Stomach (tissue), 9 donors: ENCODE data around the gene WNT9A. TPM values are rescaled to one million over a fixed set of nuclear protein-coding genes. Genes with fewer than 3 reads are reported as not detected.
A peak's percentile ranks its signal among the peaks of the same experiment; 100 is the strongest.

Source experiments
- DNase-seq, 2 donors: peaks; one replicate each; pipeline versions ENCODE4 v3.0.0 to v3.0.0-alpha.2; 2013 to 2019
- H3K27ac ChIP-seq, 5 donors: fragments of 200-600 bp in 4 of 5; sonication (generic) in 4 of 5; one replicate each; pipeline ENCODE4 v1.5.1; 2013 to 2019; ENCODE audit warnings: mild to moderate bottlenecking in 1 of 5, moderate library complexity in 1 of 5
- H3K27me3 ChIP-seq, 3 donors: fragments of 200-600 bp; sonication (generic); one replicate each; pipeline ENCODE4 v1.5.1; 2017 to 2019; ENCODE audit warnings: mixed run types in 1 of 3
- H3K36me3 ChIP-seq, 4 donors: fragments of 200-600 bp; sonication (generic); 1 replicate in 3 of 4; 2 replicates in 1 of 4; pipeline ENCODE4 v1.5.1; 2016 to 2019
- H3K4me1 ChIP-seq, 4 donors: fragments of 200-600 bp; sonication (generic); one replicate each; pipeline ENCODE4 v1.5.1; 2016 to 2019
- H3K4me3 ChIP-seq, 4 donors: fragments of 200-600 bp; sonication (generic) in 3 of 4; one replicate each; pipeline ENCODE4 v1.5.1; 2016 to 2019; ENCODE audit warnings: mild to moderate bottlenecking in 1 of 4
- H3K9me3 ChIP-seq, 4 donors: fragments of 200-600 bp; sonication (generic); one replicate each; pipeline ENCODE4 v1.5.1; 2016 to 2019
- CTCF ChIP-seq, 7 experiments: fragments of 450-650 bp in 4 of 7; fragments of 200-600 bp in 3 of 7; sonication (generic) in 3 of 7; IDR thresholded peaks; one replicate each; pipeline ENCODE4 v1.5.1; 2016 to 2019; ENCODE audit warnings: antibody characterized with exemption in 7 of 7, control low read depth in 2 of 7, mild to moderate bottlenecking in 1 of 7
- EP300 ChIP-seq: sonication (generic); formaldehyde crosslinking; IDR thresholded peaks from one replicate; pipeline ENCODE4 v1.6.1; 2017; ENCODE audit warnings: antibody characterized with exemption
- POLR2A ChIP-seq, 4 donors: fragments of 450-650 bp; IDR thresholded peaks; one replicate each; pipeline ENCODE4 v1.6.1; 2016; ENCODE audit warnings: antibody characterized with exemption in 4 of 4, control low read depth in 2 of 4, mild to moderate bottlenecking in 1 of 4, moderate library complexity in 1 of 4
- POLR2AphosphoS5 ChIP-seq, 3 donors: sonication (generic); formaldehyde crosslinking; IDR thresholded peaks; one replicate each; pipeline ENCODE4 v1.6.1; 2016; ENCODE audit warnings: antibody characterized with exemption in 3 of 3
- WGBS, 5 donors: extraction: QIAGEN DNeasy Blood & Tissue Kit in 3 of 5; methylation state at CpG; one replicate each; pipeline versions ENCODE4 v1.1.5 to v1.1.7; 2013 to 2018; 5-methylcytosine and 5-hydroxymethylcytosine counted together
- intact Hi-C: fragments of 100-400 bp; cut with DNase I; formaldehyde crosslinking; loops from one replicate; pipeline ENCODE4 v1.15.1; 2023; ENCODE audit warnings: low total_unique reads
- polyA plus RNA-seq, 3 donors: library from polyadenylated mRNA; stranded (reverse); fragments of 200-250 nt; gene quantifications; one replicate each; pipeline ENCODE4 v1.2.3, GENCODE V29; 2013
- total RNA-seq, 5 donors: library from RNA; depleted of rRNA; stranded (reverse); fragments of >200 nt; gene quantifications; one replicate each; pipeline versions ENCODE4 v1.1.0 to v1.2.3, GENCODE V29; 2014 to 2016
- donor health status: healthy with polysubstance abuse.
- donor health status: Bipolar disorder and iron deficiency.
- donor health status: healthy.

Gene WNT9A
- total and polyA plus RNA-seq, 8 donors: 1.1 to 22.2 (median 3.0) TPM

GRCh38 chr1:227886993-227887696, 60.6 kb downstream of the WNT9A start:
- Histone ChIP-seq H3K4me1 (peaks cover 25 to 27% (median 26%) of the 10 kb centered on the region in 4 donors), H3K27me3 (peaks cover 0 to 23% (median 15%) of the 10 kb centered on the region in 3 donors), H3K36me3 (no peaks in the 10 kb centered on the region), H3K27ac (peak overlapping the region; percentile 66 to 91 (median 87)), H3K4me3 (peak overlapping the region; percentile 50 to 54 (median 52)), H3K9me3 (no peaks in the 10 kb centered on the region)
- DNase-seq: peak; percentile 27 to 95
- 1 to 6% (median 3%) methylated on average over 22 to 30 of the region's 30 CpGs for WGBS, 5 donors
- intact Hi-C loops: no loop called here
- TF ChIP-seq POLR2AphosphoS5 (IDR thresholded peaks at IDR 0.05) (peak; percentile 6 to 44 (median 8)), POLR2A (IDR thresholded peaks at IDR 0.05) (no peak), EP300 (no peak), CTCF (IDR thresholded peaks at IDR 0.05) (no peak)

- peaks cover 25 to 27% (median 26%) of the 10 kb centered on the region in 4 donors for H3K4me1 ChIP-seq
- intact Hi-C loops: no loop called here
- WGBS, 5 donors: 21 to 26% (median 21%) methylated on average over 8 to 18 of the region's 18 CpGs
- DNase-seq: peak; percentile 21 to 65
- peak overlapping the region; percentile 50 to 54 (median 52) for H3K4me3 ChIP-seq
- no peak for TF ChIP-seq CTCF (IDR thresholded peaks at IDR 0.05)
- TF ChIP-seq EP300: no peak
- TF ChIP-seq POLR2A (IDR thresholded peaks at IDR 0.05): no peak
- no peak for TF ChIP-seq POLR2AphosphoS5 (IDR thresholded peaks at IDR 0.05)
- H3K27ac ChIP-seq: peak overlapping the region in 4 of 5 donors; percentile 83 to 91 (median 88)
- no peaks in the 10 kb centered on the region for H3K9me3 ChIP-seq
- peaks cover 0 to 23% (median 15%) of the 10 kb centered on the region in 3 donors for H3K27me3 ChIP-seq
- no peaks in the 10 kb centered on the region for H3K36me3 ChIP-seq
These were observed 61.2 kb downstream of the WNT9A start for GRCh38 chr1:227886503-227886961.

- peak; percentile 58 to 67 for DNase-seq
These were observed 61.9 kb downstream of the WNT9A start for GRCh38 chr1:227885648-227886502.

More at GRCh38 chr1:227885648-227886502, 61.9 kb downstream of the WNT9A start:
- Histone ChIP-seq H3K4me3 (peak overlapping the region in 1 of 4 donors; percentile 50), H3K4me1 (peaks cover 25 to 27% (median 26%) of the 10 kb centered on the region in 4 donors), H3K36me3 (no peaks in the 10 kb centered on the region), H3K27ac (peak overlapping the region in 4 of 5 donors; percentile 83 to 91 (median 88)), H3K27me3 (peaks cover 0 to 23% (median 15%) of the 10 kb centered on the region in 3 donors), H3K9me3 (no peaks in the 10 kb centered on the region)
- intact Hi-C loops: no loop called here
- WGBS, 5 donors: 38 to 53% (median 47%) methylated on average over 10 to 14 of the region's 14 CpGs
- TF ChIP-seq POLR2A (IDR thresholded peaks at IDR 0.05): no peak
- no peak for TF ChIP-seq POLR2AphosphoS5 (IDR thresholded peaks at IDR 0.05)
- TF ChIP-seq CTCF (IDR thresholded peaks at IDR 0.05): no peak
- TF ChIP-seq EP300: no peak
